ENCODE measurements around the gene PDE1A. TPM values are rescaled to one million over a fixed set of nuclear protein-coding genes. Genes with fewer than 3 reads are reported as not detected.

The PDE1A gene
- total and polyA plus RNA-seq, 12 donors: 4.0 to 17.4 (median 5.8) TPM

DNA sequence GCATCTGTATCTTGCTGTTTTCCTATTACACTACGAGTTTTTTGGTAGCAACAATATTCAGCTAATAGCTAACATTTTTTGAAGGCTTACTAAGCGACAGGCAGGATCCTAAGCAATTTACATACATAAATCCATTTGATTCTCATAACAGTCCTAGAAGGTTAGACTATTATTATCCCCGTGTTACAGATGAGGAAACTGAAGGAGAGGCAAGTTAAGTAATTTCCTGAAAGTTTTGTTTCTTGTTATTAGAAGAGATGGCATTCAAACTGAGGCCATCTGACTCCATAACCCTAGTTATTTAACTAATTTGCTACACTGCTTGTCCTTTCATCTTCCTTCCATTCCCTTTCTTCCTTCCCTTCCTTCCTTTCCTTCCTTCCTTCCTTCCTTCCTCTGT lies 68.2 kb downstream of the PDE1A start:
- Histone ChIP-seq H3K4me1 (replicated peaks in 1 of 2) (no peaks in the 10 kb centered on the region), H3K27ac (no peak overlapping the region), H3K36me3 (replicated peaks in 1 of 2) (no peaks in the 10 kb centered on the region)

DNA sequence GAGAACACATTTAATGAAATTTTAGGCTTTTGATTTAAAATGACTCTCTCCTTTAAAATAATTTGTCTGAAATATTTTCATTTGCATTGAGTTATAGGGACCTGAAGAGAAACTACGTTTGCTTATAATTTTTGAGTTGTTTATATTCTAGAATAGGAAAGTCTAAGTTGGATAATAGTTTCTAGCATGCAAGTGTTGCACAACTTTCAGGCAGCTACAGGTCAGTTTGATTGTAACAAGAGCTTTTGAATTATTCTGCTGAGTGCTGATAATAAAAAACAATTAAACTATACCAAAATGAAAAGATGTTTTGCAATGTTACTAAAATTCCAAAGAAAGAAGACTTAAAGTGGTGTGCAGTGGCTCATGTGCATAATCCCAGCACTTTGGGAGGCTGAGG lies 71.0 kb downstream of the PDE1A start:
- H3K36me3 ChIP-seq (replicated peaks in 1 of 2): no peaks in the 10 kb centered on the region
- no peaks in the 10 kb centered on the region for H3K4me1 ChIP-seq (replicated peaks in 1 of 2)
- H3K9me3 ChIP-seq (replicated peaks in 1 of 3): no peaks in the 10 kb centered on the region
- intact Hi-C loops (cut with DNase I): no loop called here
- DNase-seq: no peak
- no peak overlapping the region for H3K4me3 ChIP-seq
- H3K27ac ChIP-seq: no peak overlapping the region
- WGBS, 4 donors: 44 to 56% (median 48%) methylated on average over 1 of the region's 1 CpG
- H3K27me3 ChIP-seq: no peaks in the 10 kb centered on the region
- TF ChIP-seq, protein P1, sequence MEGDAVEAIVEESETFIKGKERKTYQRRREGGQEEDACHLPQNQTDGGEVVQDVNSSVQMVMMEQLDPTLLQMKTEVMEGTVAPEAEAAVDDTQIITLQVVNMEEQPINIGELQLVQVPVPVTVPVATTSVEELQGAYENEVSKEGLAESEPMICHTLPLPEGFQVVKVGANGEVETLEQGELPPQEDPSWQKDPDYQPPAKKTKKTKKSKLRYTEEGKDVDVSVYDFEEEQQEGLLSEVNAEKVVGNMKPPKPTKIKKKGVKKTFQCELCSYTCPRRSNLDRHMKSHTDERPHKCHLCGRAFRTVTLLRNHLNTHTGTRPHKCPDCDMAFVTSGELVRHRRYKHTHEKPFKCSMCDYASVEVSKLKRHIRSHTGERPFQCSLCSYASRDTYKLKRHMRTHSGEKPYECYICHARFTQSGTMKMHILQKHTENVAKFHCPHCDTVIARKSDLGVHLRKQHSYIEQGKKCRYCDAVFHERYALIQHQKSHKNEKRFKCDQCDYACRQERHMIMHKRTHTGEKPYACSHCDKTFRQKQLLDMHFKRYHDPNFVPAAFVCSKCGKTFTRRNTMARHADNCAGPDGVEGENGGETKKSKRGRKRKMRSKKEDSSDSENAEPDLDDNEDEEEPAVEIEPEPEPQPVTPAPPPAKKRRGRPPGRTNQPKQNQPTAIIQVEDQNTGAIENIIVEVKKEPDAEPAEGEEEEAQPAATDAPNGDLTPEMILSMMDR (IDR thresholded peaks at IDR 0.05): no peak
- no peak for TF ChIP-seq POLR2A (IDR thresholded peaks at IDR 0.05)

More for the DNA sequence above, 68.2 kb downstream of the PDE1A start:
- intact Hi-C loops (cut with DNase I): no loop called here
- no peaks in the 10 kb centered on the region for H3K9me3 ChIP-seq (replicated peaks in 1 of 3)
- no peaks in the 10 kb centered on the region for H3K27me3 ChIP-seq
- 68 to 77% (median 72%) methylated on average over 3 of the region's 3 CpGs for WGBS, 4 donors
- DNase-seq: no peak
- H3K4me3 ChIP-seq: no peak overlapping the region
- TF ChIP-seq, protein P1 (IDR thresholded peaks at IDR 0.05): no peak
- no peak for TF ChIP-seq POLR2A (IDR thresholded peaks at IDR 0.05)

DNA sequence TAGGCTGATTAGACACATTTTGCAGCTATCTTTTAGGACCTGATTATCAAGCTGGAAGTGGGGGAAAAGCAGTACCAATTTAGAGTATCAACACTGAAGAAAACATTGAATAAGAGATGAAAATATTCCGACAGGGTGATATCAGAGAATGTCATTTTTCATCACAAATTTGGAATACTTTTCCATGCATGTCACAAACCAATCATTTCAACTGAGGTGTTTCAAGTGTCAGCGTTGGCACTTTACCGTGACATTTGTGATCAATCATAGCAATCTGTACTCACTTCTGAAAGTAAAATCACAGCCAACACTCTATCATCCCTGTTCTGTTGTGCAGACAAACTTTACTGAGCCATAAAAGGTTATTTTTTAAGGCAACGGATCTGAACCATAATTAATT lies 75.4 kb downstream of the PDE1A start:
- Histone ChIP-seq H3K4me3 (no peak overlapping the region), H3K27me3 (no peaks in the 10 kb centered on the region), H3K27ac (no peak overlapping the region), H3K36me3 (replicated peaks in 1 of 2) (no peaks in the 10 kb centered on the region), H3K4me1 (replicated peaks in 1 of 2) (no peaks in the 10 kb centered on the region), H3K9me3 (replicated peaks in 1 of 3) (no peaks in the 10 kb centered on the region)
- TF ChIP-seq POLR2A (IDR thresholded peaks at IDR 0.05): no peak
- TF ChIP-seq, protein P1 (IDR thresholded peaks at IDR 0.05): no peak
- DNase-seq: no peak
- WGBS, 4 donors: 78 to 86% (median 81%) methylated on average over 4 of the region's 4 CpGs
- intact Hi-C loops (cut with DNase I): no loop called here

DNA sequence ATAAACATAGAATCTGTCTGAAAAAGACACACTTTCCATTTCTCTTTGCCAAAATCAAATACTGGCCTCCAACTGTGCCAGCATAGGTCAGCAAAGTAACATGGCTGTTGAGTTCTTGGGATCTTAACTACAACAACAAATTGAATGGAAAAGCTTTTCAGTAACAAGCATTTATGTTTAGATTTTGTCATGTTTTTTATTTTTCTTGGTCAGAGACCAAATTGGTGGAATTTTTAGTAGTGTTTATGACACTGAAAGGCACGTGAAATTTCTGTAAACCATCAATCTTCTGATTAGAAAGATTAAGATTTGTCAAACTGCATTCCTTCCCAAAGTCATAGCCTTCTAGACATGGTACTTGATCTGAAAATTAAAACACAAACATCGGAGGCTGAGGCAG lies 77.6 kb downstream of the PDE1A start:
- Histone ChIP-seq H3K4me1 (replicated peaks in 1 of 2) (no peaks in the 10 kb centered on the region), H3K4me3 (no peak overlapping the region), H3K27ac (no peak overlapping the region), H3K36me3 (replicated peaks in 1 of 2) (no peaks in the 10 kb centered on the region), H3K9me3 (replicated peaks in 1 of 3) (no peaks in the 10 kb centered on the region), H3K27me3 (no peaks in the 10 kb centered on the region)
- DNase-seq: peak in 2 of 7 donors; percentile 24 to 53
- 52 to 60% (median 55%) methylated on average over 2 of the region's 2 CpGs for WGBS, 4 donors
- intact Hi-C loops (cut with DNase I): no loop called here
- no peak for TF ChIP-seq POLR2A (IDR thresholded peaks at IDR 0.05)
- TF ChIP-seq, protein P1 (IDR thresholded peaks at IDR 0.05): no peak

All from adrenal gland (tissue), 12 donors.